Natural killer cell (primary cell): Measurements from ENCODE around the gene RYR2. TPM values are rescaled to one million over a fixed set of nuclear protein-coding genes. Genes with fewer than 3 reads are reported as not detected.

Experiments used
- ATAC-seq, 3 donors: fragments of 150-1000 bp in 2 of 3; fragments of 200-7000 bp in 1 of 3; cut with Tn5 transposase; 1 replicate in 1 of 3; 2 replicates in 2 of 3; pipeline ENCODE4 v1.10.0; 2021; ENCODE audit warnings: mild to moderate bottlenecking in 2 of 3, moderate library complexity in 2 of 3
- DNase-seq, 2 donors: peaks; one replicate each; pipeline versions ENCODE4 v3.0.0 to v3.0.0-alpha.2; 2013 to 2021; ENCODE audit warnings: mixed read lengths in 1 of 2
- H3K27ac ChIP-seq: one replicate; pipeline ENCODE4 v1.5.1; 2013; ENCODE audit warnings: mild to moderate bottlenecking, low read length
- H3K27me3 ChIP-seq: one replicate; pipeline ENCODE4 v1.6.1; 2013; ENCODE audit warnings: low read length; ENCODE audit not compliant: control insufficient read depth, insufficient read depth
- H3K36me3 ChIP-seq: one replicate; pipeline ENCODE4 v1.6.1; 2013; ENCODE audit warnings: low read length; ENCODE audit not compliant: control insufficient read depth, insufficient read depth
- H3K4me1 ChIP-seq: one replicate; pipeline ENCODE4 v1.6.1; 2013; ENCODE audit warnings: low read length; ENCODE audit not compliant: control insufficient read depth, insufficient read depth
- H3K4me3 ChIP-seq: one replicate; pipeline ENCODE4 v1.5.1; 2013; ENCODE audit warnings: low read length
- H3K9me3 ChIP-seq: one replicate; pipeline ENCODE4 v1.6.1; 2013; ENCODE audit warnings: low read length; ENCODE audit not compliant: control insufficient read depth, insufficient read depth
- H3K27ac Mint-ChIP-seq, 2 donors: one replicate each; pipeline ENCODE4 v1.8.0; 2022; ENCODE audit warnings: mild to moderate bottlenecking in 2 of 2, mixed read lengths in 2 of 2, moderate library complexity in 1 of 2
- H3K27me3 Mint-ChIP-seq, 2 donors: one replicate each; pipeline ENCODE4 v1.8.0; 2022; ENCODE audit warnings: low read depth in 2 of 2, mixed read lengths in 2 of 2
- H3K36me3 Mint-ChIP-seq: one replicate; pipeline ENCODE4 v1.8.0; 2022; ENCODE audit warnings: mixed read lengths
- H3K4me1 Mint-ChIP-seq, 2 donors: one replicate each; pipeline ENCODE4 v1.8.0; 2022; ENCODE audit warnings: mixed read lengths in 2 of 2
- H3K4me3 Mint-ChIP-seq: one replicate; pipeline ENCODE4 v1.8.0; 2022; ENCODE audit warnings: mild to moderate bottlenecking, moderate library complexity, mixed read lengths
- H3K9me3 Mint-ChIP-seq, 2 donors: one replicate each; pipeline ENCODE4 v1.8.0; 2022; ENCODE audit warnings: mixed read lengths in 2 of 2
- WGBS: methylation state at CpG from one replicate; pipeline ENCODE4 v1.1.7; 2013; ENCODE audit warnings: missing lambda C conversion rate; ENCODE audit not compliant: insufficient coverage; 5-methylcytosine and 5-hydroxymethylcytosine counted together
- intact Hi-C: fragments of 100-400 bp; cut with micrococcal nuclease; formaldehyde crosslinking; loops from one replicate; pipeline ENCODE4 v1.14.2; 2022
- total RNA-seq, 4 donors: library from RNA; stranded (reverse); fragments of 120-200 nt in 1 of 4; gene quantifications; one replicate each; pipeline versions ENCODE4 v1.2.3 to v1.2.4, GENCODE V29; 2013 to 2022
- TF ChIP-seq, protein P1 (sequence below): fragments of 200-600 bp; IDR thresholded peaks from one replicate; pipeline ENCODE4 v1.8.0; 2022; ENCODE audit warnings: antibody characterized with exemption

RYR2 gene
- total RNA-seq, 3 donors from 2014 or later (not counting 1 experiment from before 2014, with no cell fraction given) = 0.13 to 1.2 (median 0.38) TPM

DNA sequence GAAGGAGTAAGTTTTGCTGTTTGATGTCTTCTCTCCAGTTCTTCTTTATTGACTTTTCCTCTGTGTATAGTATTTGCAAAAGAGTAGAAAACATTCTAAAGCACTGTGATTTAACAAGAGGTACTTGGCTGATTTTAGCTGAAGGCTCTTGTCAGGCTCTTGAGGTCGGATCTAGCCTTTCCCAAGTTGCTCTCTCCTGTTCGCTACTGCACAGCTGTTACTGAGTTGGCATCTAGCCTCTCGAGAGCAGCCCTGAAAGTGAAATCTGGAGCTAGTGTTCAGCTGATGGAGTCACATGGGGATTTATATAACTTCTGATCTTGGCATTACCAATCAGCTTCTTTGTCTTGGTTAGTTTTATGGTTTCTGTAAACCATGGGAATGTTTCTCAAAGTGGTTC, 193.1 kb downstream of the RYR2 start:
- H3K27me3 Mint-ChIP-seq = no peaks in the 10 kb centered on the region
- H3K27me3 ChIP-seq = no peaks in the 10 kb centered on the region
- WGBS = 72% methylated on average over 3 of the region's 3 CpGs
- no peak overlapping the region for H3K4me3 Mint-ChIP-seq
- DNase-seq (no peak), ATAC-seq (no peak)
- TF ChIP-seq, protein P1, sequence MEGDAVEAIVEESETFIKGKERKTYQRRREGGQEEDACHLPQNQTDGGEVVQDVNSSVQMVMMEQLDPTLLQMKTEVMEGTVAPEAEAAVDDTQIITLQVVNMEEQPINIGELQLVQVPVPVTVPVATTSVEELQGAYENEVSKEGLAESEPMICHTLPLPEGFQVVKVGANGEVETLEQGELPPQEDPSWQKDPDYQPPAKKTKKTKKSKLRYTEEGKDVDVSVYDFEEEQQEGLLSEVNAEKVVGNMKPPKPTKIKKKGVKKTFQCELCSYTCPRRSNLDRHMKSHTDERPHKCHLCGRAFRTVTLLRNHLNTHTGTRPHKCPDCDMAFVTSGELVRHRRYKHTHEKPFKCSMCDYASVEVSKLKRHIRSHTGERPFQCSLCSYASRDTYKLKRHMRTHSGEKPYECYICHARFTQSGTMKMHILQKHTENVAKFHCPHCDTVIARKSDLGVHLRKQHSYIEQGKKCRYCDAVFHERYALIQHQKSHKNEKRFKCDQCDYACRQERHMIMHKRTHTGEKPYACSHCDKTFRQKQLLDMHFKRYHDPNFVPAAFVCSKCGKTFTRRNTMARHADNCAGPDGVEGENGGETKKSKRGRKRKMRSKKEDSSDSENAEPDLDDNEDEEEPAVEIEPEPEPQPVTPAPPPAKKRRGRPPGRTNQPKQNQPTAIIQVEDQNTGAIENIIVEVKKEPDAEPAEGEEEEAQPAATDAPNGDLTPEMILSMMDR = no peak
- H3K9me3 ChIP-seq = no peaks in the 10 kb centered on the region
- no peaks in the 10 kb centered on the region for H3K4me1 Mint-ChIP-seq
- no peaks in the 10 kb centered on the region for H3K36me3 Mint-ChIP-seq
- intact Hi-C loops = no loop called here
- no peak overlapping the region for H3K4me3 ChIP-seq
- no peak overlapping the region for H3K27ac ChIP-seq
- peaks cover 0 to 7% of the 10 kb centered on the region in 2 donors for H3K9me3 Mint-ChIP-seq
- no peaks in the 10 kb centered on the region for H3K36me3 ChIP-seq
- no peaks in the 10 kb centered on the region for H3K4me1 ChIP-seq
- no peak overlapping the region for H3K27ac Mint-ChIP-seq

DNA sequence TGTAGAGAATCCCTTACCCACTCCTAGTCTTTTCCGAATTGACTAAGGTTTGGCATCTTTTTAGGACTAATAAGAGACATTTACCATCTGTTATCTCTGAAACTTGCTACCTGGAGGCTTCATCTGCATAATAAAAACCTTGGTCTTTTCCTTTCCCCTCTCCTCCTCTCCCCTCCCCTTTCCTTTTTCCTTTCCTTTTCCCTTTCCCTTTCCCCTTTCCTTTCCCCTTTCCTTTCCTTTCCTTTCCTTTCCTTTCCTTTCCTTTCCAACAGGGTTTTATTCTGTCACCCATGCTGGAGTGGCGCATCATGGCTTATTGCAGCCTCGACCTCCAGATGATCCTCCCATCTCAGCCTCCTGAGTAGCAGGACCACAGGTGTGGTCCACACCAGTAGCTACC, 195.7 kb downstream of the RYR2 start:
- no peak for ATAC-seq
- WGBS = 53% methylated on average over 3 of the region's 3 CpGs
- DNase-seq = no peak

DNA sequence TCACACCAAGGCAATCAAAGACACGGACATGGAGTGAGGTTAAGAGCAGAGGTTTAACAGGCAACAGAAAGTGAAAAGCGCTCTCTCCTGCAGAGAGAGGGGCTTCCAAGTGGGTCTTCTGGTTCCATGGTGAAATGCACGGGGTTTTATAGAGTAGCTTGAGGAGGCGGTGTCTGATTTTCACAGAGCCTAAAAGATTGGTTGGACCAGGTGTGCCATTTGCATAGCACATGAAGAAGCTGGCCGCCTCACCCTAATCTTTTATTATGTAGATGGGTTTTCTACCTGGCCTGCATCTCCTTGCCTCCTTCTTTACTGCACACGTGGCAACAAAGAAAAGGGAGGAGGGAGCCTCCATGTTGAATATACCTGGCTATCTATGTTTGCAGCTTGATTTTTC, 197.3 kb downstream of the RYR2 start:
- no peaks in the 10 kb centered on the region for H3K9me3 ChIP-seq
- no peak overlapping the region for H3K4me3 ChIP-seq
- Mint-ChIP-seq H3K4me3 (no peak overlapping the region), H3K27me3 (no peaks in the 10 kb centered on the region), H3K27ac (no peak overlapping the region), H3K4me1 (no peaks in the 10 kb centered on the region), H3K36me3 (no peaks in the 10 kb centered on the region), H3K9me3 (peaks cover 4 to 7% of the 10 kb centered on the region in 2 donors)
- TF ChIP-seq, protein P1 = no peak
- no peaks in the 10 kb centered on the region for H3K4me1 ChIP-seq
- intact Hi-C loops = no loop called here
- 72% methylated on average over 5 of the region's 6 CpGs for WGBS
- no peaks in the 10 kb centered on the region for H3K36me3 ChIP-seq
- H3K27me3 ChIP-seq = no peaks in the 10 kb centered on the region
- ATAC-seq = no peak
- H3K27ac ChIP-seq = no peak overlapping the region
- DNase-seq = no peak

More for the DNA sequence above, 195.7 kb downstream of the RYR2 start:
- H3K4me1 Mint-ChIP-seq = no peaks in the 10 kb centered on the region
- H3K4me3 Mint-ChIP-seq = no peak overlapping the region
- H3K9me3 Mint-ChIP-seq = peaks cover 0 to 9% of the 10 kb centered on the region in 2 donors
- intact Hi-C loops = no loop called here
- H3K4me3 ChIP-seq = no peak overlapping the region
- H3K36me3 Mint-ChIP-seq = no peaks in the 10 kb centered on the region
- H3K27me3 Mint-ChIP-seq = no peaks in the 10 kb centered on the region
- no peaks in the 10 kb centered on the region for H3K36me3 ChIP-seq
- H3K4me1 ChIP-seq = no peaks in the 10 kb centered on the region
- no peak overlapping the region for H3K27ac Mint-ChIP-seq
- TF ChIP-seq, protein P1 = no peak
- no peak overlapping the region for H3K27ac ChIP-seq
- H3K27me3 ChIP-seq = no peaks in the 10 kb centered on the region
- no peaks in the 10 kb centered on the region for H3K9me3 ChIP-seq

DNA sequence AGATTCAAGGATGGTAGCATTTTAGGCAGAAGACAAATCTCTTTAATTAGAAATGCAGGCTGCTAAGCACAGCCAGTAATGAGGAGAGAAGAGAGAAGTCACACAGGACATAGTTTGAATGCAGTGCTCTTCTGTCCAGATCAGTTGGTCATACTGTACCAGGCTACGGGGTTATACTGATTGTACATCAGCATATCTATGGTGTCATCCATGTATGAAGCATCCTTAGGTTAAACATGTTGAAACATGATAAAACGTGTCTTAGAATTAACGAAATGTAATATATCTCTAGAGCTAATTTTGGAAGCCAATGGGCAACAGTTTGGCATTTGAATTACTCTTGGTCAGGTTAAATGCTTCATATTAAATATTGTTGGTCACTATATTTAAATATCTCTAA, 199.1 kb downstream of the RYR2 start:
- no peak for DNase-seq
- no peaks in the 10 kb centered on the region for H3K4me1 ChIP-seq
- Mint-ChIP-seq H3K4me1 (no peaks in the 10 kb centered on the region), H3K4me3 (no peak overlapping the region), H3K27me3 (no peaks in the 10 kb centered on the region), H3K36me3 (no peaks in the 10 kb centered on the region), H3K9me3 (peaks cover 6 to 7% of the 10 kb centered on the region in 2 donors), H3K27ac (no peak overlapping the region)
- H3K36me3 ChIP-seq = no peaks in the 10 kb centered on the region
- H3K9me3 ChIP-seq = no peaks in the 10 kb centered on the region
- no peak overlapping the region for H3K27ac ChIP-seq
- TF ChIP-seq, protein P1 = no peak
- no peaks in the 10 kb centered on the region for H3K27me3 ChIP-seq
- no peak for ATAC-seq
- no peak overlapping the region for H3K4me3 ChIP-seq
- intact Hi-C loops = no loop called here
- WGBS = 58% methylated on average over 3 of the region's 3 CpGs
